GM13976 (cell line): Measurements from ENCODE around the gene PARD3.

Experiments
- DNase-seq: peaks from one replicate; pipeline ENCODE4 v3.0.0; 2012; ENCODE audit warnings: low spot score
- in situ Hi-C: fragments of 300-500 bp; cut with MboI; formaldehyde crosslinking; loops from one replicate; pipeline ENCODE4 v1.12.0; 2022; ENCODE audit warnings: low sequenced_read_pairs, mixed read lengths, inconsistent platforms; ENCODE audit not compliant: unreplicated experiment
- TF ChIP-seq, protein P1 (sequence below): IDR thresholded peaks from 2 replicates; pipeline ENCODE4 v1.5.1; 2012; ENCODE audit warnings: borderline replicate concordance, mild to moderate bottlenecking; ENCODE audit not compliant: insufficient read depth; ENCODE audit errors: extremely low read depth, missing control alignments, control extremely low read depth

Gene PARD3

GRCh38 chr10:34719746-34720145, 95.3 kb downstream of the PARD3 start:
- in situ Hi-C loops = no loop called here
- no peak for DNase-seq
- TF ChIP-seq, protein P1, sequence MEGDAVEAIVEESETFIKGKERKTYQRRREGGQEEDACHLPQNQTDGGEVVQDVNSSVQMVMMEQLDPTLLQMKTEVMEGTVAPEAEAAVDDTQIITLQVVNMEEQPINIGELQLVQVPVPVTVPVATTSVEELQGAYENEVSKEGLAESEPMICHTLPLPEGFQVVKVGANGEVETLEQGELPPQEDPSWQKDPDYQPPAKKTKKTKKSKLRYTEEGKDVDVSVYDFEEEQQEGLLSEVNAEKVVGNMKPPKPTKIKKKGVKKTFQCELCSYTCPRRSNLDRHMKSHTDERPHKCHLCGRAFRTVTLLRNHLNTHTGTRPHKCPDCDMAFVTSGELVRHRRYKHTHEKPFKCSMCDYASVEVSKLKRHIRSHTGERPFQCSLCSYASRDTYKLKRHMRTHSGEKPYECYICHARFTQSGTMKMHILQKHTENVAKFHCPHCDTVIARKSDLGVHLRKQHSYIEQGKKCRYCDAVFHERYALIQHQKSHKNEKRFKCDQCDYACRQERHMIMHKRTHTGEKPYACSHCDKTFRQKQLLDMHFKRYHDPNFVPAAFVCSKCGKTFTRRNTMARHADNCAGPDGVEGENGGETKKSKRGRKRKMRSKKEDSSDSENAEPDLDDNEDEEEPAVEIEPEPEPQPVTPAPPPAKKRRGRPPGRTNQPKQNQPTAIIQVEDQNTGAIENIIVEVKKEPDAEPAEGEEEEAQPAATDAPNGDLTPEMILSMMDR = no peak

DNA sequence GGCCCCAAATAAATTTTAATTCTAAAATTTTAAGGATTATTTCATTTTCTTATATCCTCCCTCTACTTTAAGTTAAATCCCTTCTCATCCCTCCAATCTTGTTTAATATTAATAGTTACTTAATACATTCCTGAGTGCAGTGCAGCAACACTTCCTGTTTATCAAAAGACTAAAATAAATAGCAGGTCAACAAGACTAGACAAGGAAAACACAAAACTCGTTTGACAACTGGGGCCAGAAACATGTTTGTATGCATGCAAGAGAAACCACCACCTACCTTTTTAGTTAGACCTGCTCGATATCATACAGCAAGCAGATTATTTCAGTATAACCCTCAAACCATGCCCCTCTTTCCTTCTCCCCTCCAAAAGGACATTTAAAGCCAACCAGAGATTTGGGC, 95.8 kb downstream of the PARD3 start:
- TF ChIP-seq, protein P1 = no peak
- in situ Hi-C loops = no loop called here
- no peak for DNase-seq

DNA sequence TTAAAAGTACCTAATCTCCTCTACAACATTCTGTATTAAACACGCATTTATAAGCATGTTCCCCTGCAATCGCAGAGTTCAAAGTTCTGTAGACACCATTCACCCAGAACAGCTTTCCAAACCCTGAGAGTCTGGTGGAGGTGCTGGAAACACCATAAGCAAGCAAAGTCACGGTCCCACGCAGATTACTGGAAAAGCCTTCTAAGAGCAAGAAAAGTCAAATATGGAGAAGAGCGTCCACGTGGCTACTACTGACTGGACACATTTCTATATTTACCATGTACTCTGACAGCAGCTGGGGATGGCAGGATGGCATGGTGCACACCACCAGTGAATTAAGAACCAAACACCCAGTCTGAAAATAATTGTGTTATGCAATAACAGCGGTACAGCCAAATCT, 97.7 kb downstream of the PARD3 start:
- in situ Hi-C loops = no loop called here
- TF ChIP-seq, protein P1 = no peak
- no peak for DNase-seq

DNA sequence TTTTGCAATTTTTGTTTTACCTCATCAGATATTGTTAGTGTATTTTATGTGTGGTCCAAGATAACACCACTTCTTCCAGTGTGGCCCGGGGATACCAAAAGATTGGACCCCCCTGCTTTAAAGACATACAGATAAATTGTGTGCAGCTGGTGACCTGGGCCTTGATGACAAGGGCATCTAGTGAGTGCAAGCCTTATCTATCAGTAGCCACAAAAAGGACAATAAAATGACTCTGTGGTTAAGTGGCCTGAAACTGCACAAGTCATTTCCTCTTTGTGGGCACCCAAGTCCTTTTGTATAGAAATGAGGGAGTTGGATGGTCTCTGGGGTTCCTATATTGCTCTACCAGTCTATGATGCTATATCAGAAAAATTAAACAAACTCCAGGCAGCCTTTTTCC, 98.1 kb downstream of the PARD3 start:
- TF ChIP-seq, protein P1 = no peak
- in situ Hi-C loops = no loop called here
- no peak for DNase-seq

DNA sequence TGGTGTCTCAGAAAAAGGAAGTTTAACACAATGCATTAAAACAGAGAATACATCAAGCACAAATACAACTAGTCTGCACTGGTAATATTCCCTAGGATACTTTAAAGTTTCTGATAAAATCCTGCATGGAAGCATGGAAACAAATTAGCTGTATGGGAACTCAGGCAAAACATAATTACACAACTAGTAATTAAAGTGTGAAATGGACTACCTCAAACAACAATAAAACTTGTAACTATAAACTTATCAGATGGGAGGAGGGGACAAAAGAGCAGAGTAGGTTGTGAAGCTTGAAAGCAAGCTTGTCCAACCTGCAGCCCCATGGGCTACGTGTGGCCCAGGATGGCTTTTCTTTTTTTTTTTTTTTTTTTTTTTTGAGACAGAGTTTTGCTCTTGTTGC, 98.9 kb downstream of the PARD3 start:
- no peak for DNase-seq
- in situ Hi-C loops = no loop called here
- TF ChIP-seq, protein P1 = no peak

DNA sequence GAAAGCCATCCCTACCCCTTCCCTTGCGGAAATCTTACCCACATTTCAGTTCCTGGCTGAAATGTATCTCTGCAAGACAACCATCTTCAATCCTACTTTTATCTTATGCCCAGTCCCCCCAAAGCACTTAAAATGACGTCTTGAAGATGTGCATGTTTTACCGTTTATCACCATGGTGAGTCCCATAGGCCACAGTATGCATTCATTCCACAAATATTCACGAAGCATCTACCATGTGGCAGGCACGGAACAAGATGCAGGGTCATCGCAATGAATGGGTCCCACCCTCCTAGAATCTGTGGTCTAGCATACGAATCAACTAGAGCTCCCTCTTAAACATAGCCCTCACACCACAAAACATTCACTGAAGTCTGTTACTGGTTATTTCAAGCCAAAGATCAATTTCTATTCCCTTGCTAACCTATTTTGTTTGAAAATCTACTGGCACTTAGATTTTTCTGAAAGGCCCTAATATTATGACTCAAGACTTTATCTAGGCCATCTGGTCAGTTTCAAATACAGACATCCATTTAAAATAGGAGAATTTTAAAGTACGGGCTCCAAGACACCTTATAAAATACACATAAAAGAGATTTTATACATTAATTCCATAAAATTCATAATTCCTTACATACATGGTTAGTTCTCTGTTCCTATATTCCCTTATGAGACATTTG, 99.4 kb downstream of the PARD3 start:
- TF ChIP-seq, protein P1 = no peak
- in situ Hi-C loops = no loop called here

More for the DNA sequence above, 99.4 kb downstream of the PARD3 start:
- DNase-seq = no peak
